ENCODE data around the gene KLF5.

The KLF5 gene

GRCh38 chr13:73107481-73107880 is 48.7 kb downstream of the KLF5 start:
- TF ChIP-seq MYC (IDR thresholded peaks at IDR 0.05; ENCODE audit: low read depth, low read length), result no peak
- no peak for TF ChIP-seq CTCF (IDR thresholded peaks at IDR 0.05; ENCODE audit: low read depth, low read length)
- no peak for TF ChIP-seq MAX (IDR thresholded peaks at IDR 0.05; ENCODE audit: low read depth, low read length)
- TF ChIP-seq POLR2A (IDR thresholded peaks at IDR 0.05; ENCODE audit: extremely low read depth, insufficient read length), result no peak
- no peak for DNase-seq (ENCODE audit: low read depth)

GRCh38 chr13:73107970-73108369 is 49.2 kb downstream of the KLF5 start:
- TF ChIP-seq MAX (IDR thresholded peaks at IDR 0.05; ENCODE audit: low read depth, low read length) (no peak), POLR2A (IDR thresholded peaks at IDR 0.05; ENCODE audit: extremely low read depth, insufficient read length) (no peak), CTCF (IDR thresholded peaks at IDR 0.05; ENCODE audit: low read depth, low read length) (no peak)
- H3K4me3 ChIP-seq (ENCODE audit: low read depth, low read length), result no peak overlapping the region
- no peak for DNase-seq (ENCODE audit: low read depth)

More at GRCh38 chr13:73107481-73107880, 48.7 kb downstream of the KLF5 start:
- no peak overlapping the region for H3K4me3 ChIP-seq (ENCODE audit: low read depth, low read length)

GRCh38 chr13:73109288-73109899 is 50.6 kb downstream of the KLF5 start:
- TF ChIP-seq POLR2A (IDR thresholded peaks at IDR 0.05; ENCODE audit: extremely low read depth, insufficient read length) (no peak), CTCF (IDR thresholded peaks at IDR 0.05; ENCODE audit: low read depth, low read length) (no peak), MAX (IDR thresholded peaks at IDR 0.05; ENCODE audit: low read depth, low read length) (no peak), MYC (IDR thresholded peaks at IDR 0.05; ENCODE audit: low read depth, low read length) (no peak)
- H3K4me3 ChIP-seq (ENCODE audit: low read depth, low read length), result no peak overlapping the region
- no peak for DNase-seq (ENCODE audit: low read depth)

- DNase-seq (ENCODE audit: low read depth), result no peak
- no peak for TF ChIP-seq CTCF (IDR thresholded peaks at IDR 0.05; ENCODE audit: low read depth, low read length)
Observed at GRCh38 chr13:73109969-73110368, 51.2 kb downstream of the KLF5 start.

GRCh38 chr13:73110814-73111213 is 52.0 kb downstream of the KLF5 start:
- no peak overlapping the region for H3K4me3 ChIP-seq (ENCODE audit: low read depth, low read length)
- DNase-seq (ENCODE audit: low read depth), result no peak
- TF ChIP-seq CTCF (IDR thresholded peaks at IDR 0.05; ENCODE audit: low read depth, low read length) (no peak), MYC (IDR thresholded peaks at IDR 0.05; ENCODE audit: low read depth, low read length) (no peak), POLR2A (IDR thresholded peaks at IDR 0.05; ENCODE audit: extremely low read depth, insufficient read length) (no peak), MAX (IDR thresholded peaks at IDR 0.05; ENCODE audit: low read depth, low read length) (no peak)

More at GRCh38 chr13:73109969-73110368, 51.2 kb downstream of the KLF5 start:
- H3K4me3 ChIP-seq (ENCODE audit: low read depth, low read length), result no peak overlapping the region

- no peak overlapping the region for H3K4me3 ChIP-seq (ENCODE audit: low read depth, low read length)
- no peak for DNase-seq (ENCODE audit: low read depth)
- TF ChIP-seq MAX (IDR thresholded peaks at IDR 0.05; ENCODE audit: low read depth, low read length) (no peak), CTCF (IDR thresholded peaks at IDR 0.05; ENCODE audit: low read depth, low read length) (no peak), POLR2A (IDR thresholded peaks at IDR 0.05; ENCODE audit: extremely low read depth, insufficient read length) (no peak), MYC (IDR thresholded peaks at IDR 0.05; ENCODE audit: low read depth, low read length) (no peak)
Observed at GRCh38 chr13:73111331-73111730, 52.5 kb downstream of the KLF5 start.

Data from NB4 (cell line).